Stimulated activated CD8-positive, alpha-beta memory T cell treated with anti-CD3 and anti-CD28 coated beads, Interleukin-15, amount 100 ng/mL, for 24 hours (primary cell): ENCODE measurements around the gene PAM.

Experiments used
- DNase-seq: peaks from one replicate; pipeline ENCODE4 v3.0.0-alpha.2; 2020; ENCODE audit warnings: low read depth

The PAM gene

GRCh38 chr5:102815084-102815483 is 60.0 kb downstream of the PAM start:
- DNase-seq: no peak

- no peak for DNase-seq
Observed at GRCh38 chr5:102815540-102816332, 60.6 kb downstream of the PAM start.

GRCh38 chr5:102818345-102818744 is 63.2 kb downstream of the PAM start:
- no peak for DNase-seq

- DNase-seq: no peak
Observed at GRCh38 chr5:102818934-102819333, 63.8 kb downstream of the PAM start.

GRCh38 chr5:102819634-102820033 is 64.5 kb downstream of the PAM start:
- no peak for DNase-seq

GRCh38 chr5:102823441-102823874 is 68.4 kb downstream of the PAM start:
- no peak for DNase-seq

- DNase-seq: no peak
Observed at GRCh38 chr5:102826629-102827028, 71.5 kb downstream of the PAM start.

- DNase-seq: no peak
Observed at GRCh38 chr5:102830241-102830640, 75.1 kb downstream of the PAM start.

- DNase-seq: no peak
Observed at GRCh38 chr5:102832445-102832844, 77.3 kb downstream of the PAM start.

- no peak for DNase-seq
Observed at GRCh38 chr5:102833146-102833545, 78.0 kb downstream of the PAM start.

- no peak for DNase-seq
Observed at GRCh38 chr5:102834438-102834964, 79.4 kb downstream of the PAM start.

GRCh38 chr5:102835717-102836116 is 80.6 kb downstream of the PAM start:
- DNase-seq: no peak

- DNase-seq: no peak
Observed at GRCh38 chr5:102841021-102841420, 85.9 kb downstream of the PAM start.

GRCh38 chr5:102843997-102844396 is 88.9 kb downstream of the PAM start:
- DNase-seq: no peak

- DNase-seq: no peak
Observed at GRCh38 chr5:102845041-102845440, 89.9 kb downstream of the PAM start.

- DNase-seq: no peak
Observed at GRCh38 chr5:102850503-102850902, 95.4 kb downstream of the PAM start.

GRCh38 chr5:102853680-102854079 is 98.6 kb downstream of the PAM start:
- DNase-seq: no peak

GRCh38 chr5:102855681-102856388 is 100.7 kb downstream of the PAM start:
- no peak for DNase-seq

- DNase-seq: no peak
Observed at GRCh38 chr5:102856389-102856777, 101.3 kb downstream of the PAM start.

GRCh38 chr5:102857076-102857818 is 102.1 kb downstream of the PAM start:
- no peak for DNase-seq

- DNase-seq: no peak
Observed at GRCh38 chr5:102858221-102858620, 103.1 kb downstream of the PAM start.

- no peak for DNase-seq
Observed at GRCh38 chr5:102858808-102859207, 103.7 kb downstream of the PAM start.

GRCh38 chr5:102860035-102860434 is 104.9 kb downstream of the PAM start:
- DNase-seq: no peak
